ENCODE results near the gene MESD.

MESD gene

DNA sequence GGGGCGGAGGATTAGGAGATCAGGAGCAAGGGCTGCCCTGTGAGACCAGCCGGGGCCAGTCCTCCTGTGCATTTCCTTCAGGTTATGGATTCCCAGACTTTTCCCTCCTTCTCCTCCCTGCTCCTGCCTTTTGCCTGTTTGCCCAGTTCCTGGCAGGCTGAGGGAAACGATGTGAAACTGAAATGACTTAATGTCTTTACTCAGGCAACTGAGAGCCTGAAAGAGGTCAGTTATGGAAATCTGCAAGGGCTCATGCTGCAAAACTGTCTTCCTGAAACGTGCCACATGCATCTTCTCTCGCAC lies 57.2 kb downstream of the MESD start:
- DNase-seq, result no peak

DNA sequence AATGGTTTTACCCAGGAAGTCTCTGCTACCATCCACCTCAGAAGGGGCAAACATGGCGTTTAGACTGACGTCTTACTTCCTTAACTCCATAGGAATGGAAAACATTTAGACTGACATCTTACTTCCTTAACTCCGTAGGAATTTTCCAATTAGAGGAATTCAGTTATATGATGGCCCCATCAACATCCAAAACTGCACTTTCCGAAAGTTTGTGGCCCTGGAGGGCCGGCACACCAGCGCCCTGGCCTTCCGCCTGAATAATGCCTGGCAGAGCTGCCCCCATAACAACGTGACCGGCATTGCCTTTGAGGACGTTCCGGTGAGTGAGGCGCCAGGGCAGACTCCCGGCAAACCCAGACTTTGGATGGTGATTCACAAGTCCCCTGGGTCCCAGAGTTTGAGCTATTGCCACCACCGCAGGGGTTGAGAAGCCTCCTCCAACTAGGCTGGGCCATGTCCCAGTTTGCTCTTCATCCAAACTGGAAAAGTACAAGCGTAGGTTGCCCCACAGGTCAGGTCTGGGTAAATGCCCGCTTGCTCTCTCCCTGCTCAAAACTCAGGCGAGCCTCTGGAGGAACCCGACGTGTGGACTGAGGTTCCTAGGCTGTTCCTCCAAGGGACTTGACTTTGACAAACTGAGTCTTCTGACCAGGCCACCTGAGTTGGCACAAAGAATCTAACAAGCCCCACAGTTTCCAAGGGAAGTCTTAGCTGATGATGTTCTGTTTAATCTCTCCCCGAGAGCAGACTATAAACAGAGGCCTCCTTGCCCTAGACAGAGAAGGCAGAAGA lies 57.7 kb downstream of the MESD start:
- DNase-seq, result no peak

DNA sequence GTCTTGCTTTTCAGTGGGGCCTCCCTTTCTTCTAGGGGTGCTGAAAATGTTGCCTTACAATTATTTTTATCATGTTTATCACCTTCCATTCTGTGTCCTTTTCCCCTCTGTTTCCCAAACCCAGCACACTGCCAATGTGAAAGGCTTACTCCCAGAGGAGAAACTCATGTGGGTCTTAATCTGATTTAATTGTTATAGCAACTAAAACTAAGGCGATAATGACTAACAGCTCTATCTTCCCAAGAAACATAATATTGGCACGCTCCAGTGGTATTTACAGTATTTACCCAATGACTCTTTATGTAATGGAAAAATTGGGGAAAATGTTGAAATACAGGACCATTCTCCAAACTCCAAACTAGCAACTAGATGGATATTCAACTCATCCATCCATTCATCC lies 58.4 kb downstream of the MESD start:
- no peak for DNase-seq

DNA sequence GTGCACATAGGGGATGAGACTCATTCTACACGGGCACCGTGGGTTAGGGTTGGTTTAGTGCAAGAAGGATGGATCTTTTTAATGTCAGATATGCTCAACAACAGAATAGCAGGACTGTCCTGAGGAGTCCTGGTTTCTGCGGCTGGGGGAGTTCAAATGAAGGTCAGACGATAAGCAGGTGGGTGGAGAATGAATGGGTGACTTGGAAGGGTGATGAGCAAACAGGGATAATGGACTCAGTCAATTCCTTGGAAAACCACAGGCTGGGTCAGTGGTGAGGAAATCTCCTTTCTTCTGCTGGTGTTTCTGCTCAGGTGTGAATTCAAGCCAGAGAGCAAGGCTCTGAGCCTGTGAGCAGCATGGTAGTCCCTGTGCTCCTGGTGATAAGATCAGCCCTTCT lies 59.9 kb downstream of the MESD start:
- no peak for DNase-seq

DNA sequence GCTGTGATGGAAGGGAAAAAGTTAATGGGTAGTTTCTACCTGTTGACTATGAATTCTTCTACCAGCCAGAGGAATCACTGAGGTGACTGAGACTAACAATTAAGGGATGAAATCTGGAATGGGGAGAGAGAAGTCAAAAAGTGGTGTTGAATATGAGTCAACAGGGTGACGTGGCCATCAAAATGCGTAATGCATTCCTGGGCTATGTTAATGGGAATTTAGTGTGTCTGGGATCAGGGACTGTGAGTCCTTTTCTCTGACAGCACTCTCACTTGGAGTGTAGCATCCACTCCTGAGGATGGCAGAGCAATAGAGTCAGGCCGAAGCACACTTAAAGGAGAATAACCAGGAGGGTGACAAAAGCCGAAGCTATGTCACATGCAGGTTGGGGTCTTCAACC lies 60.4 kb downstream of the MESD start:
- no peak for DNase-seq

DNA sequence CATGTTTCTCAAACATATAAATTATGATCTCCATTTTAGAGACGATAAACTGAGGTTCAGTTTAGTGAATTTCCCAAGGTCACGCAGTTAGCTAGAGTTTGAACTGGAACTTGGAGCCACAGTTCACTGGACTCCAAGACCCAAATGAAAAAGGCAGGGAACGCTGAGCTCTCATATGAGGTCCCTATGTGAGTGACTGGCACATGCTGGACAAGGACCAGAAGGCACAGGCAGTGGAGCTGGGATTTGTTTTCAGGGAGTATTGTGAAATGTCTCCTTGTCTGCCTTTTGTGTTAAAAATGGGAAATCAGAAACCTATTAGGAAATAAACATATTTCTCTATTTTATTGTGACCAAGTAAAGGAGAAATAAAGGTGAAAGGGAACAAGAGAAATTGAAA lies 63.5 kb downstream of the MESD start:
- no peak for DNase-seq

DNA sequence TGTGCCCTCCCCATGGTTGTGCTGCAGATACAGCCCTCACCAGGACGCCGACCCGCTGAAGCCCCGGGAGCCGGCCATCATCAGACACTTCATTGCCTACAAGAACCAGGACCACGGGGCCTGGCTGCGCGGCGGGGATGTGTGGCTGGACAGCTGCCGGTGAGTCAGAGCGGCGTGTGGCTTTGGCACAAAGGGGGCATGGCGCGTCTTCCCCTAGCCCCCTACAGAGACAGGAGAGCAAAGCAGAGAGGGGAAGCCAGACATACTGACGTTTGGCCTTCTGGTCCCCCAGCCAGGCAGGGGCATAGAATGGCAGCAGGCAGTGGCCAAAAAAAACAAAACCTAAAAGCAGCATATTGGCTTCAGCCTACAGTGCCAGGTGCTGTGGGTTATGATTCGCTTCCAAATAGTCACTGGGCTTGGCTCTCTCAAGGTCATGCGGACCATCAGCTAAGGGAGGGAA lies 64.0 kb downstream of the MESD start:
- no peak for DNase-seq

DNA sequence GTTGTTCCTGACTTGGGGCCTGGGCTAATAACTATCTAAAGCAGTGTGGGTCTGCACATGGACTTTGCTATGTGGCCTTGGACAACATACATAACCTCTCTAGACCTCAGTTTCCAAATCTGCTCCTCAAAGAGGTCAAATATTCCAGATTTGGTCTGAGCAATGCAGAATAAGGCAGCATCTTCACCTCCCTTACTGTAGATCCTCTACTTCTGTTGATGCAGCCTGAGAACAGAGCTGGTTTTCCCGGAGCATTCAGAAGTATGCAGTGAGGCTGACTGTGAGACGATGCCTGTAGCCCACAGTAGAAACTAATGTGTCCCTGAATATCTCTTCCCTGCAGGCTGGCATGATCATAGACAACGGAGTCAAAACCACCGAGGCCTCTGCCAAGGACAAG lies 65.3 kb downstream of the MESD start:
- no peak for DNase-seq

DNA sequence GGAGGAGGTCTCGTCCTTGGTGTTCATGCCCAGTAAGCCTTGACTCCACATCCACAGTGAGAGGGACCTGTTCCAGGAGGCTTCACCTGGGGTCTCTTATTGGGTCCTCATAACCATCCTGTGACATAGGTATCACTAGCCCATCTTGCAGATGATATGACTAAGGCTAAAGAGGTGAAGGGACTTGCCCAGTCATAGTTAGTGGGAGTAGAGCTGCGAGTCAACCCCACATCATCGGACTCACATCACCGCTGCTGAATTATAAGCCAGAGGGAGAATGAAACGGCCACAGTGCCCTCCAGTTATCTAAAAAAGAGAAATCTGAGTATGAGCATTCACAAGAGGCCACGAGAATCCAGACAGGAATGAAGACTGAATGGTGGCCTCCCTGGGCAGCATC lies 66.0 kb downstream of the MESD start:
- DNase-seq, result no peak

DNA sequence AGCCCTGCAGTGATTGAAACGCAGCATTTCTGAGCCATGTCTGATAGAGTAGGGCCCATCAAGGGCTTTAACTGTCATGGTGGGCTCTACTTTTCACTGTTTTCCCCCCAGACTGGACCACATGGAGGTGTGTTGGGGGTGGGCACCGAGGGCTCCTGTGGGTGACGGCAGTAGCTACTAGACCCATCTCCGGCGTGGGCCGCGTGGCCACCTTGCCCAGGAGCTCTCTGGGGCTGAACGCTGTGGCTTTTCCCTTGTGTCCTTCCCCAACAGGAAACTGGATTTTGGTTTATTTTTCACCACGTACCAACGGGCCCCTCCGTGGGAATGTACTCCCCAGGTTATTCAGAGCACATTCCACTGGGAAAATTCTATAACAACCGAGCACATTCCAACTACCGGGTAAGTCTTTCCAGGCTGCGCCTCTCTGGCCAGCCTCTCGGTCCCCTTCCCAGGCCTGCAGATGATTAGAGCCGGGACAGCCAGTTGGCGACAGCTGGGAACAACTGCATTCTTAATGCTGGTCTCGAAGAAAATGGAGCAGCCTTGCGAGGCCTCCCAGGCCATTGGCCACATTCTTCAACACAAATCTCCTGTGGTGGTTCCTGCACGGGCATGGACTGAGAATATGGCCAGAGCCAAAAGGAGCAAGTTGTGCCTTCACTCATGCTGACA lies 67.7 kb downstream of the MESD start:
- no peak for DNase-seq

DNA sequence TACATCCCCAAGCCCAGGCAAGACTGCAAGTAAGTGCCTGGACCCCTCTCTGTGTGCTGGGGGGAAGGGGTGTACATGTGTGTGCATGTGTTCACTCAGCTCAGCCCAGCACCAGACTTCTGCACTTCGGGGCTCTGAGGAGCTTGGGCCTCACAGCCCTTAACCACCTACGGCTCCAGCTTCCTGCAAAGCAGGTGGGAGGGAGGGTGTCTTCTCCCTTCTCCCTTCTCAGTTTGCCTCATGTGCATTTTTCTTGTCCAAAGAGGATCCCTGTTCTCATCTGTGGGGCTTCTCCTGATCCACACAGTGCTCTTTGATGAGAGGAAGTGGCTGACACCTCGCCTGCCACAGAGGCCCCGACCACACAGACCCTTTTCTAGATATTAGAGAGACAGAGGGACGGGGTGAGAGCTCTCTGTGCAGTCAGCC lies 69.3 kb downstream of the MESD start:
- peak; percentile 80 for DNase-seq

DNA sequence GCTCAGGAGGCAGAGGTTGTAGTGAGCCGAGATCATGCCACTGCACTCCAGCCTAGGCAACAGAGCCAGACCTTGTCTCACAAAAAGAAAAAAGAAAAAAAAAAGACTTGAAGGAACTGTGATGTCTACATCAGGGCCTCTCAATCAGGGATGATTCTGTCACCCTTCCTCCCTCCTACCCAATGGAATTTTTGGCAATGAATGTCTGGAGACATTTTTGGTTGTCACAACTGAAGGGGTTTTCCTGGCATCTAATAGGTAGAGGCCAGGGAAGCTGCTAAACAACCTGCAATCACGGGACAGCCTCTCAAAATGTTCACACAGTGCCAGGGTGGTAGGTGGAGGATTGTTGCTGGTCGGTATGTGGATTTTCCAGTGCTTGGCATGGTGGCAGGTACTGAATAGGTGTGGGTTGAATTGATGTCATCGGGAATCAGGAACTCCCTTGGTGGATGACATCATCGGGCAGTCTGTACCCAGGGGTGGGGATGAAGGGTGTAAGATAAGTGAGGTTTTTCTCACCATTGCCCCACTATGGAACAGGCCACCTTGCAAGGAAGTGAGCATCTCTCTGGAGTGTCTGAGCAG lies 71.3 kb downstream of the MESD start:
- no peak for DNase-seq

DNA sequence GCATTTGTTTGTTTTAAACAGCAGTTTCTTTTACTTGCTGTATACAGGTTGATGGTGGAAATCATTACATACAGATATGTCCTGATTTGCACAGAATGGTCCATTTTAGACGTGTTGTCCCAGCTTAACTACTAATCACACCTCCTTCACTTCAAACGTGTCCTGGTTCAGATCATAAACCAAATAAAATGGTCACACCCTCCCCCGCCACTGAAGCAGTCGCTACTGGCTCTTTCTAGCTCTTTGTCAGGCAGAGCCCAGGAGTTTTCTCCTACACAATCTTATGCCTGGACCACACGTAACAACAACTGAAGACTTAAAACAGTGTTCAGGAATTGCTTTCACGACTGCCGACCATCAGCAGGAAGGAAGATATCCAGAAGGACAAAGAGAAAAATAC lies 73.6 kb downstream of the MESD start:
- no peak for DNase-seq

DNA sequence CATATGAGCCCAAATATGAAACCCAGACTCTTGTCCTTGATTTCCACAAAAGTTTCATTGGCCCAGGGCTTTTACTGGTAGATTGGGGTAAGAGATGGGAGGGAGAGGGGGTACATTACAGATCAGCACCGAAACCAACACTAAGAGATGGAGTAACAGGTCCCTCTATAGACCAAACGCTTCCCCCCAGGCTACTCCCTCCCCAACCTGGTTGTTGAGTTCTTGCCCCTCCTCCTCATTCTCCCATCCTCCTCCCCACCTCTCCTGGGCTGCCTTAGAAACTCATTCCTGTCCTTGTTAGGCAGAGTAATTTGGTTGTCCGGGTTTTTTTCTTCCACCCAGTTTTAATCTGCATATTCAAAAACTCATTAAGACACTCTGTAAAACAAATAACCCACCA lies 74.1 kb downstream of the MESD start:
- DNase-seq, result no peak

DNA sequence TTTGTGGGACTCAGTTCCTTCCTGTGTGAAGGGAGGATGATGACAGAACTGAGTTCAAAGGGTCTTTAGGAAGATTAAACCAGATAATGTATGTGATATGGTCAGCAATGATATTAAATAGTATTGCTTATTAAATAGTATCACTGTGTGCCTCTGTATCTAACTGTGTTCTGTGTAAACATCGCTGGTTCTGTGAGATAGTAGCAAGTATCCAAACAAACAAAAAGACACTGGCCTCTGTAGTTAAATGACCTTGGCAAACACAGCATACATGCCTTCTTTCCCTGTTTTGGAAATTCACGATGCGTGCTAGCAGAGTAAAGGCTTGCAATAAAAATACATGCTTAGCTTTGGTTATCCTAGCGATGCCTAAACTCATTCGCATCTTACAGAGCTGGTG lies 76.1 kb downstream of the MESD start:
- DNase-seq, result no peak

DNA sequence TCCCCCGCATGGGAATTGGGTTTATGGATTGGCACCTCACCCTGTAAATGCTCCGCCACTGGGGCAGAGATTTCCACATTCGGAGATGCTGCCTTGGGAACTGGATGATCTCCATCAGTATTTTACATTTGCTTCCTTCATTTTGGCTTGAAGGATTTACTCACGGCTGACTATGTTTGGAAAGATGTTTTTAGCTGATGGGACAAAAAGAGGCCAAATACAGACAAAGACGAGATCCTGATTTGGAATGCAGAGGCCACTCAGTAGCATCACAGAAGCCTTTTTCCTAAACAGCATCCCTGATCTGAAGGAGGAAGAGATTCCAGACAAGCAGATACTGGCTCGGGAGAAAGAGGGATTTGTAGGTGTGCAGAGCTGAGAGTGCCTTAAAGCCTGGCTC lies 76.9 kb downstream of the MESD start:
- no peak for DNase-seq

DNA sequence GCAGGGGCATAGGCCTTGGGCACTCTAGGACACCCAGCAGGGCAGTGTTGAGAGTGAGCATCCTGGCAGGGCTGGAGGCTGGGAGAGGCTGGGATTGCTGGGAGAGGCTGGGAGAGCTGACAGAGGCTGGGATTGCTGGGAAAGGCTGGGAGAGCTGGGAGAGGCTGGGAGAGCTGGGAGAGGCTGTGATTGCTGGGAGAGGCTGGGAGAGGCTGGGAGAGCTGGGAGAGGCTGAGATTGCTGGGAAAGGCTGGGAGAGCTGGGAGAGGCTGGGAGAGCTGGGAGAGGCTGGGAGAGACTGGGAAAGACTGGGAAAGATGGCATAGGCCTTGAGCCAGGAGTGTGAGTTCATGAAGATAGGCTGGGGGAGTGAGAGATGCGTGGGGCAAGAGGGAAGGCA lies 77.8 kb downstream of the MESD start:
- DNase-seq, result no peak

DNA sequence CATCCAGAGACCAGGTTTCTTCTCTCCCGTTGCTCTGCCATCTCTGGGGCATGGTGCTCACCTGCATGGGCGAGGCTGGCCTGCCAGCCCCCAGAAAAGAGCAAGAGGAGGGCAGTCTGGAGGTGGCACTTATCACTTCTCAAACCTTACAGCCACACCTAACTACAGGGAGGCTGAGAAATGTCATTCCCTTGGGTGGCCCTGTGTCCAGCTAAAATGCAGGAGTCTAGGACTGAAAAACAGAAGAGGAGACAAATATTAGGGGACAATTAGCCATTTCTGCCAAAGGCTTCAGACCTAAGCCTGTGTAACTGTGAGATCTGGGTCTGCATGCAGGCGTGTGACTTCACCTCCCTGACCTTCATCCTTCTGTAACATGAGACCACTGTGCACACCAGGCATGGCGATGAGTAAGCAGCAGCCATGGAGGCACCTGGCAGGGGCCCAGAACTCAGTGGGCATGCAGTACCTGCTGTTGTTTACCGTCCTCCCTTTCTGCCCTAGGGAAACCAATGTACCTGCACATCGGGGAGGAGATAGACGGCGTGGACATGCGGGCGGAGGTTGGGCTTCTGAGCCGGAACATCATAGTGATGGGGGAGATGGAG lies 83.4 kb downstream of the MESD start:
- DNase-seq, result no peak

DNA sequence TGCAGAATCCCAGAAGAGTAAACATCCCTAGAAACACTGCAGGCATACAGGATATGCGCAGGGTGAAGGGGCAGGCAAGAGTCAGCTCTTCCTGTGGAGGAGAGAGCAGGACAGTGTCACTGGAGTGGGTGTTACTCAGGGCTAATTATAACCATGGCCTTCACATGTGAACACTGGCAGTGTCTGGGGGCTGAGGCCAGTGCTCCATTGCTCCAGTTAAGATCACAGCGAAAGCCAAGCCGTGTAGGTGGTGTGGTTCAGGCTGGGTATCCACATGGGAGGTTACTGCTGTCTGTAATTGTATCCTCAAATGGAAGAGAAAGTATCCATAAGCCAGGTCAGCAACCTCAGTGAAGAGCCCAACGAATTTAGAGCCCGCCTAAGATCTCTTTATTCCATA lies 84.6 kb downstream of the MESD start:
- DNase-seq, result no peak

DNA sequence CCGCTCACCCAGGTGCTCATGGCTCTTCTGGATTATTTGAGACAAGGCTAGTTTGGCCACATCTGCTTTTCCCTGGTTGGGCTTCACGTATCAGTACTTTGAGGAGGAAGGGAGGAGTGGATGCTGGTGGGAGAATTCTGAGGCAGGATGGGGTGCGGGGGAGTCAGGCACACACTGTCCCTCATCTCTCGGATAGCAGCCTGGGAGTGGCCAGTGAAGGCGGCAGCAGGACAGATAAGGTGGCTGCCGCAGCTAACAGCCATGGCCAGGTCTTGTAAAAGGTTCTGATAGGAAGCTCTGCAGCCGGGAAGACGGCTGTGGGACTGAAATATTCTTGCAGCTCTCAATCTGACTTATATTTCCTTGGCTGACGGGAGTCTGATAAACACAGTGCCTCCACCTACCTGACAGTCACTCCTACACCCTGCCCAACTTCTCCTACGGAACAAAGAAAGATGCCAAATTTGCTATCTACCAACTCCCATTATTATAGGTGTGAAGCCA lies 87.3 kb downstream of the MESD start:
- no peak for DNase-seq

DNA sequence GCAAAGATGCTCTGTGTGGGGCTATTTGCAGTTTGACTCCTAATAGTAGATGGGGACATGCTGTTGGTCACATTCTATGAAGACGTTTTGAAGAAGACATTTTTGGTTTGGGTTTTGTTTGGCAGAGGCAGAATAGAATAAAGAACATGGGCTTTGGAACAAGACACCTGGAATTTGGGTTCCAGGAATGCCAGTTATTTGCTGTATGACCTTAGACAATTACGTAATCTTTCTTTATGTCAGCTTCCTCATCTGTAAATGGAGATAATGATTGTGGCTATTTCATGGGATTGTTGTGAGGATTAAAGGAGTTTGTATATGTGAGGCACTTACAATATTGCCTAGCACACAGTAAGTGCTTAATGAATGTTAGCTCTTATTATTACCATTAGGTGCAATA lies 91.6 kb downstream of the MESD start:
- DNase-seq, result no peak
